Stimulated activated CD4-positive, alpha-beta T cell treated with anti-CD3 and anti-CD28 coated beads, Interleukin-2, amount 100 ng/mL, for 48 hours (primary cell): ENCODE data around the gene KSR2.

Source experiments
- DNase-seq, 2 donors: peaks; one replicate each; pipeline ENCODE4 v3.0.0-alpha.2; 2020

Gene KSR2

DNA sequence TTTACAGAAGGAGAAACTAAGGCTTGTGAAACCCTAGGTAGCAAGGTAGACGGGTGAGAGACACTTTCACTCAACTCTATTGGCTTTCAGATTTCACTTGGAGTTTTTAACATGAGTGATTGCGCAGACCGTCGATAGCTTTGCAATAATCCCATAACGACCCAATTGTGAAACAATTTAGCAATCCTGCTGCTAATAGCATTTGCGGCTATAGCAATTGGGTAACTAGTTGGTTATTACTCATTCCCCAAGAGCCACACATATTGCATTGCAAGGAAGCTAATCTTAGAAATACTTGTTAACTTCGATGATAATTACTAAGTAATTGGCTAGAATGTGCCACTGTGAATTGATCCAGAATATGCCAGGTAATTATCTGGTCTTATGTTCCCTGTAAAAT, 447.4 kb downstream of the KSR2 start:
- DNase-seq = no peak

DNA sequence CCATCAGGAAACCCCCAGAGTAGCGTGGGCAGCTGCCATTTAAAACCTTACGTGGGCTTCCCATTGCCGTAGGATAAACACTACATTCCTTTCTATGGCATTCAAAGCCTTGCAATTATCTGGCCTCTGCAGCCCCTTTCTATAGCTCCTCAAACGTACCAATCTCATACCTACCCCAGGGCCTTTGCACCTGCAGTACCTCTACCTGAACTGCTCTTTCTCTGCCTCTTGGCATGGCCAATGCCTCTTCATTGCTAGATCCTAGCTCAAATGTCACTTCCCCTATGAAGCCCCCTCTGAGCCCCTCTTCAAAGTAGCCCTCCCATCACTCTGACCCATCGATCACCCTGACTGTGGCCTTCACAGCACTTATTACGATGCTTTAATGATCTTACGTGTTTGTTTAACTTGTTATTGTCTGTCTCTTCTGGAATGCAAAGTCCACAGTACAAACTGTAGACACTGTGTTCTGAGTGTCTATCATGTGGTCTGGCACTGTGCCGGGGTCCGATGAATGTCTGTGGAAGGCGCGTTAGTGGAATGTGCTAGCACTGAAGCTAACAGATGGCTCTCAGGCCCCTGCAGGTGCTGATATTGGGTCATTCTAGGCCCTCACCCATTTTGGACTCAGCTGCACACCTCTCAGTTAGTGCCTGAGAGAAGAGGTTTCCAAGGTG, 450.1 kb downstream of the KSR2 start:
- DNase-seq = no peak

DNA sequence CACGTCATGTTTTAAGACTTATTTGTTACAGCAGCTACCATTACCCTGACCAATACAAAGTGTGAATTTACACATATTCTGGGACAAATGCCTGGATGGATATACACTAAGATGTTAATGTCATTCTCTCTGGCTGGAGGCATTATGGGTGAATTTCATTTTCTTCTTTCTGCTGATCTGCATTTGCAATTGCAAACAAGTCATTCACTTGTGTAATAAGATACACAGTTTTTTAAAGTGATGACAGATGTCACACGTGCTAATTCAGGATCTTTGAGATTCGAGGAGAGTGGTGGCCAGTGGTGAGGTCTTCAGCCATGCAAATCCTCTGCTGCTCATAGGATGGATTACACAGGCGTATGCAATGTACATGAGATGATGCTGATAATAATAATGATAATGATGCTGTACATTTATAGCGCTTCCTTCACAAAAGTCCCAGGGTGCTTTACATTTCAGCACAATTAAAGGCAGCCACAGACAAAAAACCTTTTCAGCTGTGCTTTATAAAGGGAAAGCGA, 451.5 kb downstream of the KSR2 start:
- DNase-seq = no peak

DNA sequence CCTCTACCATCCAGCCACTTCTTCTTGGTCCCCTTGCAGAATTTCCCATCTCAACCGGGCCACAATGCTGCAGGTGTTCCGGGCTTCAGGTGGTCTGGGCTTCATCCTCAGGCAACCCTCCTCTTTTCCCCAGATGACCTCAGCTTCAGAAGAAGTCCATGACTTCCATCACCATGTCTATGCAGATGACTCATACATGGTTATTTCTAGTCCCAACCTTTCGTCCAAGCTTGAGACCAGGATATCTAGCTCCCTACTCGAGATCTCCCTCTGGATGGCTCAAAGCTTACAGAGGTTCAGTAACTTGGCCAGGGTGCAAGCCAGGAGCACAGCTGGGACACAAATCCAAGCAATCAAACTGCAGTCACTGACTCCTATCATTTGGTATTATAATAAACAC, 452.8 kb downstream of the KSR2 start:
- no peak for DNase-seq

DNA sequence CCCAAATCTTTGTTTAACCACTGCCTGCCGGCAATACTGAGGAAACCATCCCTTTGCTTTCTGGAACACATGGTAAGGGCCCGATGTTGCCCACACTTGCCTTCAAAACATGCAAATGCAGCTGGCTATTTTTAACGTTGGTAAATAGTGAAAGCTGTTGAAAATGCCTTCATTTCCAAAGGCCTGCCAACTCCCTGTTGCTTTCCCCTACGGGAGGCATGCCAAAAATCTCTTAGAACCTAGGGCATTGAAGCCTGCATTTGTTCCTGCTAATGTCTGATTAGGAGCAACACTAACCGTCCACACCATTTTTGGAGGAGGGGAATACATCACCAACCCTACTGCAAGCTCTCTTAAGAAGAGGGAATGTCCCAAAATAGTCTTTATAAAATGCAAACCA, 454.8 kb downstream of the KSR2 start:
- no peak for DNase-seq

DNA sequence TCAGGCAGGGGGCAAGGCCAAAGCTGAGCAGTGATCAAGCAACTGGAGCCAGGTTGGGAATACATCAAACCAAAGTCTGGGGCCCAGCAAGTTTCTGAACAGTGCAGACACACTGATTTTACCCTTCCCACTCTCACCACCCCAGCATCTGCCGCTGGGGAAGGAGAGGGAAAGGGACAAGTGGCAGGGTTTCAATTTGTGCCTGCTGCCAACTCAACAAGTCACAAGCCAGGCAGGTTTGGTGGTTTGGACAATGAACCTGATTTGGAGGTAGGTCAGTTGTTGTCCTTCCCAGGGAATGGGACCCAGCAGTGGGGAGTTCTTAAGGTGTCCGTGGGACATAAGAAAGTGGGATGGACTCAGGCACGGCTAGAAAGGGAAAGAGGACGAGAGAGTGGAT, 455.4 kb downstream of the KSR2 start:
- DNase-seq = no peak

DNA sequence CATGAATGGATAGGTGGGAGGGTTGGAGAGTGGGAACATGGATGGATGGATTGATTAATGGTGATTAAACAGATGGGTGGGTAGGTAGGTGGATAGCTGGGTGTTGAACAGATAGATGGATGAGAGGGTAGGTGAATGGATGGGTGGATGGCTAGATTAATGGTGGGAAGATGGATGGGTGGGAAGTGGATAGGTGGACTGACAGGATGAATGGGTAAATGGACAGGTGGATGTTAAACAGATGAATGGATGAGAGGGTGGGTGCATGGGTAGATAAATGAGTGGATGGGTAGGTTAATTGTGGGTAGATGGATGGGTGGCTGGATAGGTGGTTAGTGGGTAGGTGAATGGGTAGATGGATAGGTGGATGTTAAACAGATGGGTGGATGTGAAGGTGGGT, 460.3 kb downstream of the KSR2 start:
- no peak for DNase-seq

DNA sequence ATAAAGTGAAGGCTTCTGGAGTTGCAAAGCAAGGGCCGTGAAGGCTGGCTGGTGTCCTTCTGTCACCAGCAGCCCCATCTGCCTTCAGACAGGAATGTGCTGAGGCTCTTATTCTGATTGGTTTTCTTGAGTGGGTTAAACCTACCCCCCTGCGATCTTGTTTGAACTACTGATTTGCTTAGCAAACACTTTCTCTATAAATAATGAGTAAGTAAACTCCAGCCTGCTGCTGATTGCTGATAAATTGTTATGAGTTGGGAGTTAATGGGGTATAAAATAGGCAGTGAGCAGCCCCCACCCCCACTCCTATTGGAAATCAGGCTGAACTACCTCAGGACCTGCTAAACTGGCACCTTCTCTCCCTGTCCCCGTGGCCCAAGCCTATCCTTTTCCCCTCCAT, 461.2 kb downstream of the KSR2 start:
- DNase-seq = no peak

DNA sequence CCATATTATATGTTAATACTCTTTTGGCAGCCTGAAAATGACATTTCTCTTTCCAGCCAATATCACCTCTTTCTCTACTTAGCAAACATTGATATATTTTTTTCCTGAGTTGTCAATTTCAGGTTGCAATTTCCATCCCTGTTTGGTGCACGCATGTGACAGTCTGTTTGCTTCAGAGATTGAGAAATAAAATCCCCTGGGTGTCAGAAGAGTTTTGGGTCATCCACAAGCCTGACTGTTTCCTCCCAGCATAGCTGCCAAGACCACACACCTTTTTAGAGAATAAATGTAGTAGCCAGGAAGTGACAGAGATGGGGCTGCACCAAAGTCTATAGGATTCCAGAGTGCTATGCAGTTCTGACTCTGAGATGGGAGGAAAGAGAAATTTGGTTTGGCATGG, 462.5 kb downstream of the KSR2 start:
- no peak for DNase-seq

DNA sequence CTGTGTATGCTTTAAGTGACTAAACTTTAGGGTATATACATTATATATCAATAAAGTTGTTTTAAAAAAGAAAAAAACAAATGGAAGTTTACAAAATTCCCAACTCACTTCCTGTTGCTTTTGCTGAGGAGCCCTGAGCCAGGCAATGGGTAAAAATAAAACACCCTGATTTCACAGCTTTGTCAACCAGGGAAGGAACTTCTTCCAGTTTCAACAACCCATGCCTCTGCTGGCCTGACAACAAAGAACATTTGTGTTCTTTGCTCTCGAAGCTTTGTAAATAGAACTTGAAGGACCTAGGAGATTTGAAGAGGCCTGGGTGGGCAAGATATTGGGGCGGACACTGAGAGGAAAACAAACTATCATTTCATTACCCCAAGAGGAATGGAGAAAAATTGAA, 466.2 kb downstream of the KSR2 start:
- DNase-seq = no peak

DNA sequence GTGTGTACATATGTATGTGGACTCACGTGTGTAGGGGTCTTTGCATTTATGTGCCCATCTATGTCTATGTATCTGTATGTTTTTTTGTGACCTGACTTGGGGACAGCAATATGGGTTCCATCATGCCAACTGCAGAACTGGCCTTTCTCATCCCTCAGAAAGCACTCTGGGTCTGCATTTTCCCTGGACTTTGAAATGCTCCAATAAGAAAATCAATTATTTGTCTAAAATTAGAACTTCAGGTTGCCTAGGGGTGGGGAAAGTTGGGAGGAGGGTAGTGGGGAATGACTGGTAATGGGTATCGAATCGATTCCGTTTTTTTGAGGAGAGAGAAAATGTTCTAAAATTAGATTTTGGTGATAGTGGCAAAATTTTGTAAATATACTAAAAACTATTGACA, 466.6 kb downstream of the KSR2 start:
- DNase-seq = no peak

DNA sequence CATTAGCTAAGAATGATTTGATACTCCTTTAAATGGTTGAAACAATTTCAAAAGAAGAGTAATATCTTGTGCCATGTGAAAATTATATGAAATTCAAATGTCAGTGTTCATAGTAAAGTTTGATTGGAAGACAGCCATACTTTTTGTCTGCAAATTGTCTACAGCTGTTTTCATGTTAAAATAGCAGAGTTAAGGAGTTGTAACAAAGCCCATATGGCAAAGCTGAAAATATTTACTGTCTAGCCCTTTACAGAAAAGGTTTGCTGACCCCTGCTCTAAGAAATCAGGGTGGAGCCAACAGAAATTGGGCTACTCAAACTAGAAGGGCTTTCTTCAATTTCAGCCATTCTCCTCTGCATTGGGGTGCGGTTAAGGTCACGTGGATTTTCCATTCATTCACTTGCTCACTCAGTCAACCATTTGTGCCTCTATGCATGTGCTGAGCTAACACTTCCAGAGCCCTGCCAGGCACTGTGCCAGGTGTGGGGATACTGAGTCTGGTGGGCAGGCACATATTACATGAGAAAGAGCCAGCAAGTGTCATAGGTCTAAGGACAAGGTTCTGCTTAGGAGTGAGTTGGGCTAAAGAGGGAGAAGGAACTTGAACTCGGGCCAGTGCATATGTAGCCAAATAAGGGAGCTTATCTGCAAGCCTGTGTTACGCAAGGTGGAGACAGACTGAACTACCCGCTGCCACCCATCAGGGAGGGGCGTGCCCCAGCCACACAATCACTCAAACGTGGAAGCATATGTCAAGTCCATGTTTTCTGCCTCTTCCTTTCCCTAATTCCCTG, 467.5 kb downstream of the KSR2 start:
- no peak for DNase-seq

DNA sequence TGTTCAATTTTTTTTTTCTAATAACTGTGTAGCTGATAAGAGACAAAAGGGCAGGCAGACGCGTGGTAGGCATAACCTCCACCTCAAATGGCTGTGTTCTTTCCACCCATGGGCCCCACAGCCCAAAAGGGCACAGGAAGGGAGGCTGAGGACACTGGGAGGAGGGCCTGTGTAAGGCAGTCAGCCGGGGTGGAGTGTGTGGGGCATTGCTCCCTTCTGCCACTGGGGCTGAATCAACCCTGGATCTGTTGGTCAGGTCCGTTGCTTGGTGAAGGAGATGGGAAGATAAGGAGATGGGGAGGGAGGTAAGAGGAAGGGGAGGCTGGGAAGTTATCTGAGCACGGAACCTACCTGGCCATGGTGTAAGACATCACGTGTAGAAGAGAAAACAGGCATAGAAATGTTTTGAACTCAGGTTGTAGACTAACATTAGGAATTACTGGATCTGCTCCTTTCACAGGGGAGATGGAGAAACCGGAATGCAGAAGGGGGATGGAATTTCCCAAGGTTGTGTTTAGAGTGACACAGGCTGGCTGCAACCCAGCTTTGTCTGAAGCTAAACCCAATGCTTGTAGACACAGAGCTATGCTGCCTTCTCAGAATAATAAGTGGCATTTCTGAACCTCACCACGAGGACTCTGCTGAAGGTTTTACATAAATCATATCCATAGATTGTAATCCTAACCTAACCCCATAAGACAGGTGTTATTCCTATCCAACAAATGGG, 468.9 kb downstream of the KSR2 start:
- no peak for DNase-seq

DNA sequence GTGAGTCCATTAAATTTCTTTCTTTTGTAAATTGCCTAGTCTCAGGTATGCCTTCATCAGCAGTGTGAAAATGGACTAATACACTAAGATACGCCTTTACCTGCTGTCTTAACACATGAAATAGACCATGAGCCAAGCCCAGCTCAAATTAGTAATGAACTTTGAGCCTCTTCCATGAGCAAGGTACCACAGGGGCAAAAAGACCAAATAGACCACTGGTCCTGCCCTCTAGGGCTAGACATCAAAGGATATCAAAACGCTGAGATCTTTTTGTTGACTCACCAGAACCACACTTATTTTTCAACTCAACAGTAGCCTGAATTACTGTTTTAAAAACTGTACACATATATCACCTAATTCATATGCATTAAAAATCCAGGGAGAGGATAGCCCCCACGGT, 469.9 kb downstream of the KSR2 start:
- no peak for DNase-seq

DNA sequence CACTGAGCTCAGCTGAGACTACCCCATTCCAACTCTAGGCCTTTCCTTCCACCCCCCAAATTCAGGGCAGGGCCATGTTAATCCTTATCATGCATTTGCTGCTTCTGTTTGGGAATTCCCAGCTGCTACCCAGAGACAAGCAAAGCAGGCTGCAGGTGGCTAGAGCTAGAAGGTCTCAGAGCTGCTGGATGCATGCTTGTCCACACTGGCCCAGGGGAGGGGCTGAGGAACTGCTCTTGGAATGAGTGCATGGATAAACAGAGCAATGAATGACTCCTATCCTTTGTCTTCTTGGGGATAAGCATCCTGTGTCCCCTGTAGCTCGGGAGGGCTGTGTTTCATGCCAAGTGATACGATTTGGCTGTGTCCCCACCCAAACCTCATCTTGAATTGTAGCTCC, 470.5 kb downstream of the KSR2 start:
- no peak for DNase-seq

DNA sequence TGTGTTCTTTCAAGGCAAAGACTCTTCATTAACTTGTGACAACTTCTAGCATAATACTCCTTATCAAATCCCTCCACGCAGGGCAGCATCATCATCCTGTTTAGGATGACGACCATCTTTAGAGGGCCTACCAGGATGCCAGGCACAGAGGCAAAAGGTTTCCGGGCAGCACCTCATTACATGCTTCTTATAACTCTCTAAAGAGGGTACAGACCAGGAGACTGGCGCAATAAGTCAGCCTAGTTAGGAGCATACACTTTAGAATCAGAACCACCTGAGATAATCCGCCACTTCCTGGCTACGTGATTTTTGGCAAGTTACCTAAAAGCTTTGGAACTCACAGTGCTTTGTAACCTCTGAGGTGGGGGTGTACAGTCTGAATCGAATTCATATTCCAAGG, 471.4 kb downstream of the KSR2 start:
- DNase-seq = no peak

DNA sequence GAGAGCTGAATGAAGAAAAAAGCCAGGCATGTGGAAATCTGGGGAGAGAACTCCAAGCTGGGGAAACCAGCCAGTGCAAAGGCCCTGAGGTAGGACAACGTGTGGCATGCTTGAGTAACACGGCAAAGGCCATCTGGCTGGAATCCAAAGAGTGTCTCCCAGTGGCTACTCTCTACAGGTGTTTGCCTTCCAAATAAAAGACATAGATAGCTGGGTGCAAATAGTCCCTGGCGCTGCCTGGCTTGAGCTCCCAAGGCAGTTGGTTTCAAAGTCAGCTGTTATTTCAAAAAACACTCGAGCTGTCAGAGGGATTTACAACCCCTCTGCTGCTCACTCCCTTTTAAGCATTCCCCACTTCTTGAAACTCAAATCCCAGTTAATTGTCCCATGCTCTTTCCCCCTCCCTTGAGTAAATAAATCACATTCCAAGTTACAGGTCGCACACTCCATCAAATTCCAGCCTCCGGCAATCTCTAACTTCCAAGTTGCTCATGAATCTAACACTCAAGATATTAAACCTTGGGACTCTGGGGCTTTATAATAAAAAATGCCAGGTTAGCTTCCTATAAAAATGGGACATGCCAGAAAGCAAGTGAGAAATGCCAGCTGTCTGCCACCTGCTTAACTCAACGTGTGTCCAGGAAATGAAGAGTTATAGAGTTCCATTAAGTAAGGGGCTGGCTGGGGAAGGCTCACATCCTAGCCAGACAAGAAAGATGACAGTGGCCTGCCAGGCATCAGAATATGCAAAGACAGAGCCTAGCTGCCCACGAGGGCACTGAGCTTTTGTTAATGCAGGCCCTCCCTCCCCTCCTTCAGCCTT, 473.7 kb downstream of the KSR2 start:
- no peak for DNase-seq

DNA sequence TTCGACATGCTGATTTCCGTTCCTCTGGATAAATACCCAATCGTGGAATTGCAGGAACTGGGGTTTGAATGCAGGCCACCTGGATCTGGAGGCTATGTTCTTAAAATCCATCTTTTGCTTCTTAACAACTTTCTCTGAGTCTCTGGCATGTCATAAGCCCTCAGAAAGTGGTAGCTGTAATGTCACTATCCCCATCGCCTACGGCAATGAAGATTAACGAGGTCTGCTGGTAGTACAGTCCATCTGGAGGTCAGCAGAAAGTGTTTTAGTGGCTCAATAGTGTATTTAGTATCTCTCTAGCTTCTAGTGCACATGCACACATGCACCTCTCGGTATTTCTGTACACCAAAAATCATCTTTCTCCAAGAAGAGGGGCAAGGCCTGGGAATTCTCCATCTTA, 477.1 kb downstream of the KSR2 start:
- DNase-seq = no peak

DNA sequence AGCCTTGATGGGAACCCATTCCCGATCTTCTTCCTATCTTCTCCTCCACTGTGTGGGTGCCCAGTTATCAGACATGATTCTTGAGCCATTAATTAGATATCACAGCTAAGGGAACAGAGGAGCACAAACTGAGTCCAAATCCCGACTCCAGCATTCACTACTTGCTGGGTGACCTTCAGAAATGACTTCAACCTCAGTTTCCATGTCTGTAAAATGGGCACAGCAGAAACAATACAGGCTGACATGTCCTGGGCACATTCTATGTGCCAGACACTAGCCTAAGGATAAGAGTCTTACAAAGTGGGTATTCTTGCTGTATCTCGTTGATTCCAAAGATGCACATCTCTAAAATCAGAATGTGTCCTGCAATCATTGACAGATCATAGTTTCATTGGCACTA, 478.7 kb downstream of the KSR2 start:
- DNase-seq = no peak

DNA sequence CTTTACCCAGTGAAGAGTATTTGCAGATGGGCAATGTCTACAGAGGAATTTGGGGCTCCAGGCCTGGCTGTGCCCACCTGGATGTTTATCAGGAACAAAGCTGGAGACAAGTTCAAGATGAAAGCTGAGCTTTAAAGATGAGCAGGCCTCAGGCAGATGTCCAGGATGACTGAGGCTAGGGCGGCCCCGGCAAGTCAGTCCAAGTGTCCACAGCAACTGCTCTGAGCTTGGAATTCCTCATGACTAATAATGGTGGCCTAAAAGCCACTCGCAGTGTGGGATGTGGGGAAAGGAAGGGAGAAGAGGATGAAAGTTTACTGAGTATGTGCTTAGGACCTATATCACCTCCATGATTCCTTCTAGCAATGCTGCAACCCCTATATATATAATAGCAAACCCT, 479.1 kb downstream of the KSR2 start:
- DNase-seq = no peak

DNA sequence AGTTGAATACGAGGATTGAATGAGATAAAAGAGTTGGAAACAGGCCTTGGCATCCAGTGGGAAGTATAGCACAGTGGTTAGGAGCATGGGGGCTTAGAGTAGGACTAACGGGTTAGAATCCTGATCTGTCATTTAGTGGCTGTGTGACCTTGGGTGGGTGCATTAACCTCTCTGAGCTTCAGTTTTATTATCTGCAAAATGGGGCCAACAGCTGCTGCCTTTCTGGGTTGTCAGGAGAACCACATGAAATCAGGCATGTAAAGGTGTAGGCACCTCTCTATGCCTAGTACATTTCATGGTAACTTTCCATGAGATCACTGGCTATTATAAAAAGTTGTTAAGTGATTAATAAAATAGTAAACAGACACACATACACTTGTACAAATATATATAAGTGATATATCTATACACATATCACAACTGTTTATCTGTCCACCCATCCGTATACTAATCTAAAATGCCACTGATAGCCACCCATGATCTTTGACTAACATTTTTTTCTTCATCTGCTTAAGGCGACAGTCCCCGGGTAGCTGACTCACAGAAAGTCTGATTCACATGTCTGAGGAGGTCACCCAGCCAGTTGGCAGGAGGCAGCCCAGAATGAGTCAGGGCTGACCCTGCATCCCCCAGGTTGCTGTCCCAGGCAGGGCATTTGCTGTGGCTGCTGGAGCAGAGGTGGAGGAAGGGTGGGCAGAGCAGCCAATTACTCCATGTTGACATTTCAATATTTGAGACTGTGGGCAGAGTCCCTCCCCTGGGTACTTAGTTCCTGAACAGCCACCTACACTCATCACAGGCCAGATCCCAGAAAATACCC, 481.7 kb downstream of the KSR2 start:
- no peak for DNase-seq
